HK-2 (cell line): ENCODE results near the gene COIL.
"Not testable (repeated sequence)": the region's sequence is repeated elsewhere in the genome, so short reads cannot be mapped to it uniquely, and the experiment has no call there.

Experiments used
- DNase-seq: peaks from one replicate; pipeline ENCODE4 v3.0.0-alpha.2; 2018; ENCODE audit not compliant: unreplicated experiment

Gene COIL

GRCh38 chr17:56960596-56961538 lies at the start of gene COIL:
Gene COIL, minus strand, starts transcription at chr17:56961050. Its CDS starts 31 bp downstream, at chr17:56961019.
- peak; percentile 94 for DNase-seq

- DNase-seq: no peak
Observed at GRCh38 chr17:57010487-57010886, 49.6 kb upstream of the COIL start.

GRCh38 chr17:57009737-57010445 lies 49.0 kb upstream of the COIL start:
- peak; percentile 29 for DNase-seq

GRCh38 chr17:57008958-57009357 lies 48.1 kb upstream of the COIL start:
- no peak for DNase-seq

- no peak for DNase-seq
Observed at GRCh38 chr17:57006040-57006439, 45.2 kb upstream of the COIL start.

- no peak for DNase-seq
Observed at GRCh38 chr17:57004944-57005579, 44.2 kb upstream of the COIL start.

- no peak for DNase-seq
Observed at GRCh38 chr17:57002904-57003303, 42.1 kb upstream of the COIL start.

GRCh38 chr17:57001541-57001940 lies 40.7 kb upstream of the COIL start:
- no peak for DNase-seq

GRCh38 chr17:56997313-56997712 lies 36.5 kb upstream of the COIL start:
- DNase-seq: no peak

- no peak for DNase-seq
Observed at GRCh38 chr17:56995766-56996165, 34.9 kb upstream of the COIL start.

GRCh38 chr17:56994009-56994792 lies 33.4 kb upstream of the COIL start:
- DNase-seq: no peak

GRCh38 chr17:56992364-56992763 lies 31.5 kb upstream of the COIL start:
- DNase-seq: no peak

GRCh38 chr17:56988901-56989572 lies 28.2 kb upstream of the COIL start:
- no peak for DNase-seq

- DNase-seq: no peak
Observed at GRCh38 chr17:56987283-56987834, 26.5 kb upstream of the COIL start.

GRCh38 chr17:56985371-56986162 lies 24.7 kb upstream of the COIL start:
- DNase-seq: no peak

- DNase-seq: no peak
Observed at GRCh38 chr17:56983366-56983765, 22.5 kb upstream of the COIL start.

- DNase-seq: no peak
Observed at GRCh38 chr17:56982312-56982711, 21.5 kb upstream of the COIL start.

- DNase-seq: not testable (repeated sequence)
Observed at GRCh38 chr17:56980526-56980925, 19.7 kb upstream of the COIL start.

- no peak for DNase-seq
Observed at GRCh38 chr17:56979091-56979480, 18.2 kb upstream of the COIL start.
